HG02798 (cell line): ENCODE results near the gene CAMK2D.

ENCODE experiments used
- ATAC-seq: cut with Tn5 transposase; IDR thresholded peaks from one replicate; pipeline ENCODE4 v1.9.1; 2021; ENCODE audit warnings: mild to moderate bottlenecking; ENCODE audit not compliant: unreplicated experiment, poor library complexity

The CAMK2D gene

DNA sequence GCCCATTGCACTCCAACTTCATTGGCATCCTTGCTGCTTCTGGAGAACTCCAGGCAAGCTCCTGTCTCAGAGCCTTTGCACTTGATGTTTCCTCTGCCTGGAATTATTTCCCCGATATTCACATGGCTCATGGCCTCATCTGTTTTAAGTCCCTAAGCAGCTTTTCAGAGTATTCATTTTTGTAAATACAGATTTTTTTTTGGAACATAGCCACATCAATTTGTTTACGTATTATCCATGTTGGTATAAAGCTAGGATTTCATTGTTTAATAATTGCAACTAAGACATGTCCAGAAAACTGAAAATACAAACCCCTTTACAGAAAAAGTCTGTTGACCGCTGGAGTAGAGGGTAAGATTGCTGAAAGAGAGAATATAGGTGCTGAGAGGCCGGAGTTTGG is 142.0 kb downstream of the CAMK2D start:
- no peak for ATAC-seq

DNA sequence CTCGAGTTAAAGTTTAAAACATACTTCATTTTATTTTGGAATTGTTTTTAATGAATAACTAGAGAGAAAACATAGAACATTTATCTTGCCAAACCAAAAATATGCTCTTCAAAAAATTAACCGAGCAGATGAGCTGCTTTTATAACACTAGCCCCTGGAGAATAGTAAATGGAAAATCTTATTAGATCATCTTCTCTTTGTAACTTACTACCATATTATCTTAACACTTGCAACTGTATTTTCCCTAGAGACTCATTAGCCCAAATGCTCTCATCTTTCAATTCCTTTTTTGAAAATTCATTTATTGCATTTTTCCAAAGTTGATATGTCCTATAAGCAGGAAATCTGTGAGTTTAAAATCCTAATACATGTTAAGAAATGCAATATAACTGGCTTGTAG is 143.3 kb downstream of the CAMK2D start:
- ATAC-seq, result no peak

- ATAC-seq, result no peak
Observed at GRCh38 chr4:113617195-113617594, 144.3 kb downstream of the CAMK2D start.

GRCh38 chr4:113616443-113616842 is 145.1 kb downstream of the CAMK2D start:
- ATAC-seq, result no peak

- ATAC-seq, result no peak
Observed at GRCh38 chr4:113614414-113614813, 147.1 kb downstream of the CAMK2D start.

- ATAC-seq, result no peak
Observed at GRCh38 chr4:113613503-113613902, 148.0 kb downstream of the CAMK2D start.

- ATAC-seq, result no peak
Observed at GRCh38 chr4:113610537-113610936, 151.0 kb downstream of the CAMK2D start.

DNA sequence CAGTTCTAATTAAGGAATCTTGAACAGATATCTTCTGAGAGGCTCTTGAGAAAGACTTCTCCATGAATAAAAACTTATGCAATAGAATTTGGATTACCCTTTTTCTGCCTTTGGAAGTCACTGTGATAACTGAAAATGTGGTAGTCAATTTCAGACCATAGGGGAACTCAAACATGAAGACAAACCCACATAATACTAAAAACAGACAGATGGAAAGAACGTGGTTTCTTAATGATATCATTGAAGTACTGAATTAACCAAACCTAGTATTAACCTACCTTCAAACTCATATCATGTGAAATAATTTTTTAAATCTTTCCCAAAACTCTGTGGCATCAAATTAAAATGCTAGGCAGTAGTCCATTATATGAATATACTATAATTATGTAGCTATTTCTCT is 153.5 kb downstream of the CAMK2D start:
- no peak for ATAC-seq

GRCh38 chr4:113607147-113607720 is 154.3 kb downstream of the CAMK2D start:
- no peak for ATAC-seq

DNA sequence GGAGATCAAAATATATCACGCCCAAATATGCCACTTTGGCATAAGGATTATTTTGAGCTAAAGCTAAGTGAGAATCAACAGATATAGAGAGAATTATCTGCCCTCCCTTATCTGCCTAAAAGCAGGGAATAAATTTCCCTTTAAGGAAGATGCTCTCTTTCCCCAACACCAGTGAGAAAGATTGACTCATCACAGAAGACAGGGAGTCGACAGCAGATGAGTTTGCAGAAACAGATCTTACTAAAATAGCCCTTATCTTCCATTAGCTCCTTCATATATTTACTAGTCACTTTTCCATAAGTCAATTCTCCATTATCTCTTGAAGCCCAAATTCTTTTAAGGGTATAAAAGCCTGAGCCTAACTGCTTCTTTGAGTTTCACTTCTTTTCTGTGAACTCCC is 156.6 kb downstream of the CAMK2D start:
- ATAC-seq, result no peak

- ATAC-seq, result no peak
Observed at GRCh38 chr4:113603911-113604310, 157.6 kb downstream of the CAMK2D start.

GRCh38 chr4:113602646-113603228 is 158.8 kb downstream of the CAMK2D start:
- ATAC-seq, result no peak

DNA sequence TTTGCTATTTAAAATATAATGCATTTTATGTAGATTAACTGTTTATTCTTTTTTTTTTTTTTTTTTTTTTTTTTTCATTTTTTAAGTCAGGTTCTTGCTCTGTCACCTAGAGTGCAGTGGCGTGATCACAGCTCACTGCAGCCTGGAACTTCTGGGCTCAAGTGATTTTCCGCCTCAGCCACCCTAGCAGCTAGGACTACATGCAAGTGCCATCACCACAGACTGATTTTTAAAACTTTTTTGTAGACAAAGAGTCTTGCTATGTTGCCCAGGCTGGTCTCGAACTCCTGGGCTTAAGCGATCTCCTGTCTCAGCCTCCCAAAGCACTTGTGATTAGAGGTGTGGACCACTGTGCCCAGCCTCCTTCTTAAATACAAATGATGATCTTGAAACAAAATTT is 159.9 kb downstream of the CAMK2D start:
- no peak for ATAC-seq

- ATAC-seq, result no peak
Observed at GRCh38 chr4:113596396-113596795, 165.1 kb downstream of the CAMK2D start.

DNA sequence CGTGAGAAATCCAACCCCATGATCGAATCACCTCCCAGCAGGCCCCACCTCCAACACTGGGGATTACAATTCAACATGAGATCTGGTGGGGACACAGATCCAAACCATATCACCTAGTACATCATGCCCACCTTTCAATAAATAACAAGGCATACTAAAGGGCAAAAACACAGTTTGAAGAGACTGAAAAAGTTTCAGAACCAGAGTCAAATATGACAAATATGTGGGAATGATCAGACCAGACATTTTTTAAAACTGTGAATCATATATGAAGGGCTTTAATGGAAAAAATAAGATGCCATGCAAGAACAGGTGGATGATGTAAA is 167.3 kb downstream of the CAMK2D start:
- ATAC-seq, result no peak

- ATAC-seq, result peak; percentile 76
Observed at GRCh38 chr4:113593400-113594230, 167.9 kb downstream of the CAMK2D start.

DNA sequence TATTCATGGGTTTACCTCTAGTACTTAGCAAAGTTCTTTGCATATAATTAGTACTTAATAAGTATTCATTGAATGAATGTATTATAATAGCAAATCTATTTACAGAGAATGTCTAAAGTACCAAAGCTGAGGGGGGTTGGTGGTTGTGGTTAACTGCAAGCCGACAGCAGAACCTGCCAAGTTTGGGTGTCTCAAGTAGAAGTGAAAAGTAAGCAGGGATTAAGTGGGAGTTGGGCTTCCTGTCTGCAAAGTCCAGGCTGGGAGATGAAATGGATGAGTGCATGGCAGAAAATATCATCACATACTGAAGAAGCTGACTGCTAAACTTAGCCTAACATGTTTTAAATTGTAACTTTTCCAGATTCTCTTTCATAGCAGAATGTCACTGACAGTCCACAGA is 169.6 kb downstream of the CAMK2D start:
- ATAC-seq, result no peak

GRCh38 chr4:113588895-113589668 is 172.5 kb downstream of the CAMK2D start:
- peak; percentile 57 for ATAC-seq

DNA sequence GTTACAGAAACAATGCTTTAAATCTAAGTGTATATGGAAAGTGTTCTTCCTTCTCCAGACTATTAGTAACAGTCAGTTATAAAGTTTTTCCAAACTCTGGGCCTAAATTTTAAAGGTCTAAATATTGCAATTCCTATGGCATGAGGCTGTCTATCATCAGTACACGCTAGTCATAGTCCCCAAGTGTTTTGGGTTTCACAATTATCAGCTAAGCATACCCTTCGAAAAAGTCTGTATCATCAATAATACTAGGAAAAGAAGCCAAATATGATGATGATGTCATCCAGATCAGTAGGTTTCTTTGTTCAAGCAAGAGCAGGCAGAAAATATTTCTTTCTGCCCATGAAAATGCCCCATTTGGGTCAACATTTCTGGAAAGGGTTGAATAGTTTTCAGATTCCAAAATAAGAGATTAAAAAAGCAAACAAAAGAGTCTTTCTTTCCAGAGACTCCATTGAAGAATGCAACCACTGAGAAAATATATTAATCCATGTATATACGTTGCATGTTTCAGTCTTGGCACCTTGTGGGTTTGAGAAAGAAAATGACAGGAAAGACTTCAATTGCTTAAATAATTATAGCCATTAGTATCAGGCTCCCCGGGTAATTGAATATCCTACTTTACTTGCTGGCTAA is 173.8 kb downstream of the CAMK2D start:
- ATAC-seq, result no peak

GRCh38 chr4:113587156-113587555 is 174.4 kb downstream of the CAMK2D start:
- ATAC-seq, result no peak

- no peak for ATAC-seq
Observed at GRCh38 chr4:113586072-113586471, 175.5 kb downstream of the CAMK2D start.
